ENCODE data around the gene SNX19. TPM values are rescaled to one million over a fixed set of nuclear protein-coding genes. Genes with fewer than 3 reads are reported as not detected.

Gene SNX19
- total RNA-seq, 1 donor from 2014 or later: 60.4 TPM

- DNase-seq (ENCODE audit: low spot score): no peak
Measured at GRCh38 chr11:130906616-130907015, 9.7 kb downstream of the SNX19 start.

DNA sequence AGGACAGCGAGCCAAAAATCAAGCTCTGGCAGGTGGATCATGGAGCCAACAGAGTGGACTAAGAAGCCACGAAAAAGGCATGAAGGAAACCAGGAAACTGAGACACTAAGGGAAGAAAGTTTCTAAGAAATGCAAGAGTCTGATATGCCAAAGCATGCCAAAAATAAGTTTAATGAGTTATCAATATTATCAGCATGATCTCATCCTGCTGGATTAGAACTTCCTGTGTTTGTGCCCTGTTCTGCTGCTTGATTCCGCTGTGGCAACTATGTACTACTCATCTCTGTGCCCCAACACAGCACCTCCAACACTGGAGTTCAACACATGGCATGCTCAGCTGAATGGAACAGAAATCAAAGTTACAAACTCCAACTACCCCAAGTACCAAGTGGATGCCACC, 10.8 kb downstream of the SNX19 start:
- DNase-seq (ENCODE audit: low spot score): no peak

GRCh38 chr11:130904380-130904779, 11.9 kb downstream of the SNX19 start:
- DNase-seq (ENCODE audit: low spot score): no peak

GRCh38 chr11:130902380-130902779, 13.9 kb downstream of the SNX19 start:
- DNase-seq (ENCODE audit: low spot score): no peak

- DNase-seq (ENCODE audit: low spot score): no peak
Measured at GRCh38 chr11:130899106-130899505, 17.2 kb downstream of the SNX19 start.

DNA sequence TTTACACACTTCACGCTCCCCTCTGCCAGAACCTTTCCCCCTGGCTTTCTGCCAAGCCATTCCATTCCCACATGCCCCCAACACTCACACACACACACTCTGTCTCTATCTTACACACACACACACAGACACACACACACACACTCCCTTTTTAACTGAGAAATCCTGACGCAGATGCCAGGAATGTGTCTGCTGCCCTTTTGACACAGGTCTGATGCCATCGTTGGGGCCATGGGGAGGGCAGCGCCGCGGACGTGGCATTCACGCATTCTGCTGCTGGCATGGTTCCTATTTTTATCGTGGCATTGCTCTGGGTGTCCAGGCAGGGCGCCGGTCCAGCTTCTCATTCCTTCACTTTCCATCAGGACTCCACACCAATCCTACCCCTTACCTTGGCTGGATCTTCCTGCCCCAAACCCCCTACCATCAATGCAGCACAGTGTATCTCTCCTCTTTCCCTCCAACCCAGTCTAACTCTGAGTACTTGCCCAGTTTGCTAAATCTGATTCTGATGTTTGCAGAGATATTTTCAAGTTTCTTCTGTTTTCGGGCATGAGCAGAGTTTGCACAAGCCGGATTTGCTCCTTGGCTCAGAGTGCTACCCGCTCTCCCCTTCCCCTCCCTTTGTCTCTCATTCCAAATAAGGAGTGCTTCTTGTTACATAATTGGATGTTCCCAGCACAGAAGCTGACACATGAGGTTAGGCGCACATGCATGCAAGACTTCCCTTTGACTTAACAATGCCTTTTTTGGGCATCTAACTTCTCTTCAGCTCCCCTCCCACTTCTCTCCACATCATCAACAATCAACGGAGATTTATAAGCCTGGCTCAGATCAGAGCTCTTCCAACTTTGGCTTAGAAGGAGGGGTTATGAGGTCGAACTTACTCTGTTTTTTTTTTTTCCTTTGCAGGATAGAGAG, 18.8 kb downstream of the SNX19 start:
- peak; percentile 98 for DNase-seq (ENCODE audit: low spot score)

GRCh38 chr11:130894322-130895025, 21.8 kb downstream of the SNX19 start:
- DNase-seq (ENCODE audit: low spot score): peak; percentile 80

- DNase-seq (ENCODE audit: low spot score): no peak
Measured at GRCh38 chr11:130892861-130893260, 23.4 kb downstream of the SNX19 start.

DNA sequence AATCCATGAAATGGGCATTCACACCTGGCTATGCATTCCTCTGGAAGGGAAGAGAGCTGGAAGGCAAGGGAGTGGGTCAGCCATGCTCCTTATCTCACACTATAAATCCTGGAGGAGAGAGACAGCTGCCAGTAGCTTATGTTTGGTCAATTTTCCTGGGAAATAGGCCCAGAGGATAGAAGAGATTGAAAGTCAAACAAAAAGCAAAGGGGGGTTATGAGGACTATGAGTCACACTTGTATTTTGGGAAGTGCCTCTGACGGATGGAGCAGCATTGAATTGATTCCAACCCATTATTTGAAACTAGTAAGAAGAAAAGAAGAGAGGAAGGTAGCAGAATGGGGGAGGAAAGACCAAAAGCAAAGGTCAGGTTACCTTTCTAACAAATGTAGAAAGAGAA, 25.0 kb downstream of the SNX19 start:
- DNase-seq (ENCODE audit: low spot score): no peak

DNA sequence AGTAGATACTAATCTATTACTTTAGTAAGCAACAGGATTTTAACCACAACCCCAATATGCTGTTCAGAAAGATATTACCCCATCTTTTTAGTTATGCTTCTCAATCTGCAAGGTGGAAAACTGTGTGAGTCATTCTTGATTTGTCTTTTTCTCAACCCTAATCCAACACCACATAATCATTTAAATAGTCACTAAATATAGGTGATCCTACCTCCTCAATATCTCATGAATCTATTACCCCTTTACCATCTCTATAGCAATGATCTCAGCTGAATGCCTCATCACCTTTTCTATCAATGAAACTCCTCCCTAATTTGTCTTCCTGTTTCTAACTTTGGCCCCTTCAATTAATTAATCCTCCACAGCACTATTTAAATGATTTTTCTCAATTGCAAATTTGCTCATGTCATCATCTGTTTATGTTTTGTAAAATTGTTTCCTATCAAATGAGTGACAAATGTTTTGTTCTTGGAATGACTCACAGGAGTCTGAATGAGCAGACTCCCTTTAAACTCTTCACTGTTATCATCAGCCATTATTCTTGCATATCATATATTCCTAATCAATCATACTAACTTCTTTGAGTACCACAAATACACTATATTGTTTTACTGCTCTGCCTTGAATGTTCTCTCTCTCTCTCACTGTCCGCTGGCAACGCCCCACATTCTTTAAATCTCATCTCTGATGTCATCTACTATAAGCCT, 26.1 kb downstream of the SNX19 start:
- DNase-seq (ENCODE audit: low spot score): no peak

GRCh38 chr11:130888790-130889189, 27.5 kb downstream of the SNX19 start:
- DNase-seq (ENCODE audit: low spot score): no peak

DNA sequence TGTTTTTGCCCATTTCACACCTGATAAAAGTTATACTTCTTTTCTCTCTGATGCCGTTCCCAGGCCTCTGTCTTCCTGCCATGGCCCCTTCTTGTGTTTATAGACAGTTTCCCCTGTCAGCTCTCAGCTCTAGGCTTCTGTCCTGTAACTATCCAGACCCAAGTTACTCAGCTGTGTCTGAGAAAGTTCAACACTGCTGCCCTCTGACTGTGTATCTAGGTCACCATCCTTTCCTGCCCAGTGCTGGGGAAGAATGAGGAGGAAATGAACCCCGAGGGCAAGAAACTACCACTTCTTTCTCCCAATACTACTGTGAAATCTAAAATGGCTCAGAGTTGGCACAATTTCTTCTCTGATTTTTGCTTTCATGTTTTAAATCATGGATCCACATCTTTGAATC, 29.6 kb downstream of the SNX19 start:
- DNase-seq (ENCODE audit: low spot score): no peak

- DNase-seq (ENCODE audit: low spot score): peak; percentile 46
Measured at GRCh38 chr11:130882138-130882551, 34.1 kb downstream of the SNX19 start.

- DNase-seq (ENCODE audit: low spot score): no peak
Measured at GRCh38 chr11:130881475-130882137, 34.7 kb downstream of the SNX19 start.

DNA sequence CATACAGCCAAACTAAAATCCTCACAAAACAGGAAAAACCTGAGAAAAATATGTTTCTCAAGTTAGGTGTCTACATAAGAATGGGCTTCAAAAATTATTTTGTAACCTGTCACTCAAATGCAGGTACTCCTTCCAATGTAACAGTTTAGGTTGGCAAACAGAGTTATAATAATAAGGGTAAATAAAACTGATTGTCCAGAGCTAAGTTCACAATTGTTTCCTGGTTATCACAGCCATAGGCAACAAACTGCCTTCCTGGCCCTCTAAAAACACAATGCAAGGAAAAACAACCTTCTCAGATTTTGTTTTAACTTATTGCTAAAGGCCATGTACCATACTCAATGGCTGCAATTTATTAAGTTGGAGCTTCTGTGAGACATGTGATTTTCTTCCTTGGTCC, 36.4 kb downstream of the SNX19 start:
- DNase-seq (ENCODE audit: low spot score): no peak

- peak; percentile 44 for DNase-seq (ENCODE audit: low spot score)
Measured at GRCh38 chr11:130876931-130877915, 39.1 kb downstream of the SNX19 start.

GRCh38 chr11:130876100-130876499, 40.2 kb downstream of the SNX19 start:
- DNase-seq (ENCODE audit: low spot score): no peak

DNA sequence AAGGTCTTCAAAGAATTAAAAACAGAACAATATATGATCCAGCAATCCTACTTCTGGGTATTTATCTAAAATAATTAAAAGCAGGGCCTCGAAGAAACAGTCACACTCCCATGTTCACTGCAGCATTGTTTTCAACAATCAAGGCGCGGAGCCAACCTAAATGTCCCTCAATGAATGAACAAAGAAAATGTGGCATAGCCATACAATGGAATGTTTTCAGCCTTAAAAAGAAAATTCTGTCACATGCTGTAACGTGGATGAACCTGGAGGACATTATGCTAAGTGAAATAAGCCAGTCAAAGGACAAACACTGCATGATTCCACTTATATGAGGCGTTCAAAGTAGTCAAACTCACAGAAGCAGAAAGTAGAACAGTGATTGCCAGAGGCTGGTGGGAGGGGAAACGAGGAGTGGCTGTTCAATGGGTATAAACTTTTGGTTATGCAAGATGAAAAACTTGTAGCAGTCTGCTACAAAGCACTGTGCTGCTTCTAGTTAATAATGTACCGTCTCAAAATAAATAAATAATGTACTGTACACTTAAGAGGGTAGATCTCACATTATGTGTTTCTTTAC, 41.2 kb downstream of the SNX19 start:
- no peak for DNase-seq (ENCODE audit: low spot score)

DNA sequence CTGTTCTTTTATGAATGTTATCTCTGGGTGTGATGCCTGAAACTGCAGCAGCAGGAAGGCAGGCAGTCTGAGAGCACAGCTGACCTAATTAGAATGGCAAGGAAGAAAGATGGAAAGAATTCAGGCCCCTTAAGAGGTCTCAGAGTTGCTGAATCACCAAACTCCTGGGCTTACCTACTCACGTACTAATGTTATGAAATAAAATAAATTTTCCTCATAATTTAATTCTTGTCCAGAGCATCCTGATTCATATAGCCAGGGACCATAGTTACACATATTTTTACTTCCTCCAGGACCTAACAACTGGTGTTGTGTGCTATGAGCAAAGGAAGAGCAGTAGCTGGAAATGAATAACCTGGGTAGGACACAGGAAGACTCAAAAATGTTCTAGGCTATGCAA, 41.9 kb downstream of the SNX19 start:
- no peak for DNase-seq (ENCODE audit: low spot score)

GRCh38 chr11:130873761-130874160, 42.5 kb downstream of the SNX19 start:
- DNase-seq (ENCODE audit: low spot score): no peak
